Activated CD4-positive, alpha-beta T cell treated with anti-CD3 and anti-CD28 coated beads for 36 hours (primary cell): ENCODE data around the gene UBE2E2. TPM values are rescaled to one million over a fixed set of nuclear protein-coding genes. Genes with fewer than 3 reads are reported as not detected.

Source experiments
- ATAC-seq: fragments of 200-7000 bp; cut with Tn5 transposase; one replicate; pipeline ENCODE4 v1.10.0; 2021; ENCODE audit warnings: mild to moderate bottlenecking, moderate library complexity
- CTCF ChIA-PET: fragments of 350-600 bp; sonication (Branson Sonifier 250); formaldehyde crosslinking; loops from one replicate; lab custom pipeline; 2021; ENCODE audit warnings: antibody characterized with exemption; lab: Charles Lee
- POLR2A ChIA-PET: fragments of 350-600 bp; sonication (Branson Sonifier 250); formaldehyde crosslinking; loops from one replicate; lab custom pipeline; 2021; ENCODE audit warnings: antibody characterized with exemption, inconsistent platforms; lab: Charles Lee
- DNase-seq: peaks from one replicate; pipeline ENCODE4 v3.0.0-alpha.2; 2020
- H3K27ac Mint-ChIP-seq: one replicate; pipeline ENCODE4 v1.8.0; 2021; ENCODE audit warnings: mixed read lengths
- H3K27me3 Mint-ChIP-seq: one replicate; pipeline ENCODE4 v1.8.0; 2021; ENCODE audit warnings: mixed read lengths
- H3K36me3 Mint-ChIP-seq: one replicate; pipeline ENCODE4 v1.8.0; 2021; ENCODE audit warnings: low read depth, mixed read lengths
- H3K4me1 Mint-ChIP-seq: one replicate; pipeline ENCODE4 v1.8.0; 2021; ENCODE audit warnings: mixed read lengths
- H3K4me3 Mint-ChIP-seq: one replicate; pipeline ENCODE4 v1.8.0; 2021; ENCODE audit warnings: mild to moderate bottlenecking, moderate library complexity, mixed read lengths
- H3K9me3 Mint-ChIP-seq: one replicate; pipeline ENCODE4 v1.8.0; 2021; ENCODE audit warnings: low read depth, mixed read lengths
- intact Hi-C, 2 experiments: fragments of 100-400 bp; cut with DNase I in 1 of 2; cut with micrococcal nuclease in 1 of 2; formaldehyde crosslinking; loops; one replicate each; pipeline versions ENCODE4 v1.14.2 to v1.15.1; 2022 to 2024; cut with DNase I, micrococcal nuclease
- total RNA-seq, 2 experiments: library from RNA; stranded (reverse); gene quantifications; one replicate each; pipeline ENCODE4 v1.2.3, GENCODE V29; 2021

UBE2E2 gene
- total RNA-seq, 2 experiments from 2014 or later = 13.5 to 18.2 TPM

- peaks cover 7% of the 10 kb centered on the region for H3K4me1 Mint-ChIP-seq
- no peak for DNase-seq
- no peaks in the 10 kb centered on the region for H3K27me3 Mint-ChIP-seq
These were observed 106.0 kb downstream of the UBE2E2 start for GRCh38 chr3:23308986-23309625.

GRCh38 chr3:23312866-23313265, 109.7 kb downstream of the UBE2E2 start:
- ATAC-seq (no peak), DNase-seq (no peak)
- Mint-ChIP-seq H3K4me3 (no peak overlapping the region), H3K4me1 (peaks cover 18% of the 10 kb centered on the region), H3K9me3 (peaks cover 2% of the 10 kb centered on the region), H3K27me3 (no peaks in the 10 kb centered on the region), H3K36me3 (peaks cover 9% of the 10 kb centered on the region), H3K27ac (no peak overlapping the region)
- POLR2A ChIA-PET = no interaction called here
- CTCF ChIA-PET = no interaction called here
- intact Hi-C loops = no loop called here

More at GRCh38 chr3:23308986-23309625, 106.0 kb downstream of the UBE2E2 start:
- Mint-ChIP-seq H3K4me3 (no peak overlapping the region), H3K27ac (no peak overlapping the region), H3K9me3 (peaks cover 2% of the 10 kb centered on the region), H3K36me3 (peaks cover 6% of the 10 kb centered on the region)
- ATAC-seq = no peak
- ChIA-PET CTCF (no interaction called here), POLR2A (no interaction called here)
- intact Hi-C loops = no loop called here

GRCh38 chr3:23314981-23315762, 112.0 kb downstream of the UBE2E2 start:
- ATAC-seq (no peak), DNase-seq (no peak)
- Mint-ChIP-seq H3K4me3 (no peak overlapping the region), H3K4me1 (peaks cover 21% of the 10 kb centered on the region), H3K27me3 (no peaks in the 10 kb centered on the region), H3K27ac (no peak overlapping the region), H3K9me3 (peaks cover 3% of the 10 kb centered on the region), H3K36me3 (peaks cover 5% of the 10 kb centered on the region)
- intact Hi-C loops = no loop called here
- ChIA-PET CTCF (interaction anchor here (1.1 kb wide), 1 partner anchor 183 kb away, joined by 4 read pairs; no protein-coding TSS in a partner anchor), POLR2A (no interaction called here)

GRCh38 chr3:23316924-23317323, 113.8 kb downstream of the UBE2E2 start:
- peaks cover 21% of the 10 kb centered on the region for H3K4me1 Mint-ChIP-seq
- H3K27ac Mint-ChIP-seq = no peak overlapping the region
- DNase-seq = no peak
- CTCF ChIA-PET = no interaction called here
- intact Hi-C loops = no loop called here
- H3K4me3 Mint-ChIP-seq = no peak overlapping the region
- ATAC-seq = no peak
- H3K36me3 Mint-ChIP-seq = peaks cover 3% of the 10 kb centered on the region
- no peaks in the 10 kb centered on the region for H3K27me3 Mint-ChIP-seq
- peaks cover 3% of the 10 kb centered on the region for H3K9me3 Mint-ChIP-seq
- POLR2A ChIA-PET = no interaction called here

GRCh38 chr3:23319366-23320312, 116.5 kb downstream of the UBE2E2 start:
- H3K27me3 Mint-ChIP-seq = no peaks in the 10 kb centered on the region
- no peak for DNase-seq
- ChIA-PET CTCF (no interaction called here), POLR2A (no interaction called here)
- ATAC-seq = no peak
- intact Hi-C loops = no loop called here
- H3K9me3 Mint-ChIP-seq = peaks cover 3% of the 10 kb centered on the region
- no peak overlapping the region for H3K27ac Mint-ChIP-seq
- H3K36me3 Mint-ChIP-seq = peaks cover 3% of the 10 kb centered on the region
- H3K4me3 Mint-ChIP-seq = no peak overlapping the region
- peaks cover 22% of the 10 kb centered on the region for H3K4me1 Mint-ChIP-seq

- ATAC-seq (no peak), DNase-seq (no peak)
- peaks cover 3% of the 10 kb centered on the region for H3K9me3 Mint-ChIP-seq
- no peak overlapping the region for H3K4me3 Mint-ChIP-seq
- peaks cover 25% of the 10 kb centered on the region for H3K4me1 Mint-ChIP-seq
- CTCF ChIA-PET = interaction anchor here (0.6 kb wide), 2 partner anchors 38 to 892 kb away, joined by 3 to 4 read pairs; no protein-coding TSS in a partner anchor
- H3K27me3 Mint-ChIP-seq = no peaks in the 10 kb centered on the region
- H3K36me3 Mint-ChIP-seq = peaks cover 5% of the 10 kb centered on the region
- no peak overlapping the region for H3K27ac Mint-ChIP-seq
- POLR2A ChIA-PET = interaction anchor here (0.6 kb wide), 1 partner anchor 71 kb away, joined by 3 read pairs; no protein-coding TSS in a partner anchor
- intact Hi-C loops = no loop called here
These were observed 117.8 kb downstream of the UBE2E2 start for GRCh38 chr3:23320586-23321570.

GRCh38 chr3:23324745-23325144, 121.6 kb downstream of the UBE2E2 start:
- ChIA-PET POLR2A (no interaction called here), CTCF (no interaction called here)
- Mint-ChIP-seq H3K27me3 (no peaks in the 10 kb centered on the region), H3K36me3 (peaks cover 6% of the 10 kb centered on the region), H3K27ac (no peak overlapping the region), H3K9me3 (no peaks in the 10 kb centered on the region), H3K4me3 (no peak overlapping the region), H3K4me1 (peaks cover 22% of the 10 kb centered on the region)
- intact Hi-C loops = no loop called here
- no peak for DNase-seq
- ATAC-seq = peak; percentile 39

- ChIA-PET POLR2A (no interaction called here), CTCF (no interaction called here)
- intact Hi-C loops = no loop called here
- H3K4me1 Mint-ChIP-seq = peaks cover 22% of the 10 kb centered on the region
- no peak for DNase-seq
- H3K9me3 Mint-ChIP-seq = no peaks in the 10 kb centered on the region
- H3K36me3 Mint-ChIP-seq = peaks cover 6% of the 10 kb centered on the region
- no peak overlapping the region for H3K27ac Mint-ChIP-seq
- no peak for ATAC-seq
- no peak overlapping the region for H3K4me3 Mint-ChIP-seq
- no peaks in the 10 kb centered on the region for H3K27me3 Mint-ChIP-seq
These were observed 122.4 kb downstream of the UBE2E2 start for GRCh38 chr3:23325466-23326065.

GRCh38 chr3:23329471-23330105, 126.5 kb downstream of the UBE2E2 start:
- no peak overlapping the region for H3K27ac Mint-ChIP-seq
- no peak for ATAC-seq
- no peaks in the 10 kb centered on the region for H3K27me3 Mint-ChIP-seq
- intact Hi-C loops = no loop called here
- H3K4me3 Mint-ChIP-seq = no peak overlapping the region
- no peak for DNase-seq
- no peaks in the 10 kb centered on the region for H3K9me3 Mint-ChIP-seq
- ChIA-PET POLR2A (no interaction called here), CTCF (interaction anchor here (1.0 kb wide), 1 partner anchor 164 kb away, joined by 3 read pairs; no protein-coding TSS in a partner anchor)
- H3K4me1 Mint-ChIP-seq = peaks cover 12% of the 10 kb centered on the region
- peaks cover 6% of the 10 kb centered on the region for H3K36me3 Mint-ChIP-seq

GRCh38 chr3:23330568-23330967, 127.4 kb downstream of the UBE2E2 start:
- POLR2A ChIA-PET = no interaction called here
- no peaks in the 10 kb centered on the region for H3K27me3 Mint-ChIP-seq
- H3K4me1 Mint-ChIP-seq = peaks cover 3% of the 10 kb centered on the region
- H3K4me3 Mint-ChIP-seq = no peak overlapping the region
- no peak for DNase-seq
- ATAC-seq = no peak
- intact Hi-C loops = no loop called here
- no peak overlapping the region for H3K27ac Mint-ChIP-seq
- no peaks in the 10 kb centered on the region for H3K9me3 Mint-ChIP-seq
- peaks cover 5% of the 10 kb centered on the region for H3K36me3 Mint-ChIP-seq
- CTCF ChIA-PET = interaction anchor here (0.5 kb wide), 1 partner anchor 45 kb away, joined by 3 read pairs; no protein-coding TSS in a partner anchor
